Diencephalon (tissue), 1 donor: ENCODE measurements around the gene FBXO31. TPM values are rescaled to one million over a fixed set of nuclear protein-coding genes. Genes with fewer than 3 reads are reported as not detected.

Experiments used
- total RNA-seq: library from RNA; depleted of rRNA; stranded (reverse); fragments of >200 nt; gene quantifications from one replicate; pipeline ENCODE4 v1.2.3, GENCODE V29; 2014

Gene FBXO31, protein sequence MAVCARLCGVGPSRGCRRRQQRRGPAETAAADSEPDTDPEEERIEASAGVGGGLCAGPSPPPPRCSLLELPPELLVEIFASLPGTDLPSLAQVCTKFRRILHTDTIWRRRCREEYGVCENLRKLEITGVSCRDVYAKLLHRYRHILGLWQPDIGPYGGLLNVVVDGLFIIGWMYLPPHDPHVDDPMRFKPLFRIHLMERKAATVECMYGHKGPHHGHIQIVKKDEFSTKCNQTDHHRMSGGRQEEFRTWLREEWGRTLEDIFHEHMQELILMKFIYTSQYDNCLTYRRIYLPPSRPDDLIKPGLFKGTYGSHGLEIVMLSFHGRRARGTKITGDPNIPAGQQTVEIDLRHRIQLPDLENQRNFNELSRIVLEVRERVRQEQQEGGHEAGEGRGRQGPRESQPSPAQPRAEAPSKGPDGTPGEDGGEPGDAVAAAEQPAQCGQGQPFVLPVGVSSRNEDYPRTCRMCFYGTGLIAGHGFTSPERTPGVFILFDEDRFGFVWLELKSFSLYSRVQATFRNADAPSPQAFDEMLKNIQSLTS
- 29.3 TPM for total RNA-seq

DNA sequence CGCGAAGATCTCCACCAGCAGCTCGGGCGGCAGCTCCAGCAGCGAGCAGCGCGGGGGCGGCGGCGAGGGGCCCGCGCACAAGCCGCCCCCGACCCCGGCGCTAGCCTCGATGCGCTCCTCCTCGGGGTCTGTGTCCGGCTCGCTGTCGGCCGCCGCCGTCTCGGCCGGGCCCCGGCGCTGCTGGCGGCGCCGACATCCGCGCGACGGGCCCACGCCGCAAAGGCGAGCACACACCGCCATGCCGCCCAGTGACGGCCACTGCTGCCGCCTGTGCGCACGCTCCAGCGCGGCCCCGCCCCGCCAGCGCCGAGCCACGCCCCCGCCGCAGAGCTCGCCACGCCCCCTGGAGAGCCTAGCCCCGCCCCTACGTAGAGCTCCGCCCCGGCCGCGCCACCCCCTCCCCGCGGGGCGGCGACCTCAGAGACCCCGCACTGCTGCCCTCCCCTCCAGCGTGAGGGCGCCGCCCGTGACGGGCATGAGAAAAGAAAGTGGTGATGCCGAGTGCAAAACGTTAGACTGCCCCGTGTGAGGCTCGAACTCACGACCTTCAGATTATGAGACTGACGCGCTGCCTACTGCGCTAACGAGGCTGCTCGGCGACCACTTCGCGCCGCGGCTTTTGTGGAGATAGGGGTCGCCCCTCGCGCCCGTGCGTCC, at the start of gene FBXO31:
Gene FBXO31, minus strand, starts transcription at position 272 of the 657 bp plus-strand sequence. Its CDS starts 32 bp downstream, at position 240.

DNA sequence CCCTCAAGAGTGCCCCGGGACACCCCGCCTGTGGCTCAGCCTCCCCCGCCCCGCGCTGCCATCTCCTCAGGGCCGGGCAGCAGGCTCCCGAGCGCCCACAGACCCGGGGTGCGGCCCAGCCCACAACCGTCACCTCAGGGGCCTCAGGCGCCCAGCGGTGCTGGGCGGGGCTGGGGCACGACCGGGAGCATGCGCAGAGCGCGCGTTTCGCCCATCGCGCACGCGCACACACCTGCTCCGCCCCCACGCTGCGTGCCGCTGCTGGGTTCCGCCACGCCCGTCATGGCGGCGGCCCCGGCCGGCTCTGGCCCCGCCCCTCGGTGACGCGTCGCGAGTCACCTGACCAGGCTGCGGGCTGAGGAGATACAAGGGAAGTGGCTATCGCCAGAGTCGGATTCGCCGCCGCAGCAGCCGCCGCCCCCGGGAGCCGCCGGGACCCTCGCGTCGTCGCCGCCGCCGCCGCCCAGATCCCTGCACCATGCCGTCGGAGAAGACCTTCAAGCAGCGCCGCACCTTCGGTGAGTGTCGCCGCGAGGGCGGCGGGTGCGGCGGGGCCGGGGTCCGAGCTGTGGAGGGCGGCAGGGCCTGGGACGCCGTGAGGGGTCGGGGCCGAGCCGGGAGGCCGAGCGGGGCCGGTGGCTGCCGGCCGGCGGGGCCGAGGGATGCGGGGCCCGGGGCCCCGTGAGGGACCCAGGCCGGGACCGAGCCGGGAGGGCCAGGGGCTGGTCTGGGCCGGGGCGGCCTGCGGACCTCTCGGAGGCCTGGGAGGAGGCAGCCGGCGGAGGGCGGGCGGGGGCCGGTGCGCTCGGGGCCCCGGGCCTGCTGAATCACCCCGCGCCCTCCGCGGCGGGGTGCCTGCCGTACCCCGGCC, 8.6 kb upstream of the FBXO31 start, which contains the start of gene MAP1LC3B:
Gene MAP1LC3B, plus strand, starts transcription at position 387 of the 871 bp plus-strand sequence. Its CDS starts 92 bp downstream, at position 479.

GRCh38 chr16:87316923-87317749, 66.4 kb downstream of the FBXO31 start, which contains the start of gene C16orf95:
TSS of gene C16orf95 (minus strand) at chr16:87317392. CDS start at chr16:87317242, 150 bp downstream.

Other genes with a start within 250 kb of the FBXO31 start
- gene C16orf95, start 66.4 kb downstream of the FBXO31 start, total RNA-seq = 4.2 TPM
- gene MAP1LC3B, start 8.6 kb upstream of the FBXO31 start, total RNA-seq = 54.0 TPM
- 29.8 TPM for gene ZCCHC14, start 109.2 kb upstream of the FBXO31 start, total RNA-seq
- 45.9 TPM for gene JPH3, start 218.7 kb upstream of the FBXO31 start, total RNA-seq